Activated naive CD4-positive, alpha-beta T cell treated with anti-CD3 and anti-CD28 coated beads, Interleukin-2, amount 50 U/mL, for 24 hours (primary cell): Measurements from ENCODE around the gene KLF6.

Experiments used
- H3K27ac Mint-ChIP-seq: one replicate; pipeline ENCODE4 v1.8.0; 2021; ENCODE audit warnings: mild to moderate bottlenecking, mixed read lengths
- H3K27me3 Mint-ChIP-seq: one replicate; pipeline ENCODE4 v1.8.0; 2021; ENCODE audit warnings: mixed read lengths
- H3K36me3 Mint-ChIP-seq: one replicate; pipeline ENCODE4 v1.8.0; 2021; ENCODE audit warnings: mixed read lengths
- H3K4me1 Mint-ChIP-seq: one replicate; pipeline ENCODE4 v1.8.0; 2021; ENCODE audit warnings: mixed read lengths
- H3K4me3 Mint-ChIP-seq: one replicate; pipeline ENCODE4 v1.8.0; 2021; ENCODE audit warnings: mild to moderate bottlenecking, mixed read lengths
- H3K9me3 Mint-ChIP-seq: one replicate; pipeline ENCODE4 v1.8.0; 2021; ENCODE audit warnings: mixed read lengths

KLF6 gene

DNA sequence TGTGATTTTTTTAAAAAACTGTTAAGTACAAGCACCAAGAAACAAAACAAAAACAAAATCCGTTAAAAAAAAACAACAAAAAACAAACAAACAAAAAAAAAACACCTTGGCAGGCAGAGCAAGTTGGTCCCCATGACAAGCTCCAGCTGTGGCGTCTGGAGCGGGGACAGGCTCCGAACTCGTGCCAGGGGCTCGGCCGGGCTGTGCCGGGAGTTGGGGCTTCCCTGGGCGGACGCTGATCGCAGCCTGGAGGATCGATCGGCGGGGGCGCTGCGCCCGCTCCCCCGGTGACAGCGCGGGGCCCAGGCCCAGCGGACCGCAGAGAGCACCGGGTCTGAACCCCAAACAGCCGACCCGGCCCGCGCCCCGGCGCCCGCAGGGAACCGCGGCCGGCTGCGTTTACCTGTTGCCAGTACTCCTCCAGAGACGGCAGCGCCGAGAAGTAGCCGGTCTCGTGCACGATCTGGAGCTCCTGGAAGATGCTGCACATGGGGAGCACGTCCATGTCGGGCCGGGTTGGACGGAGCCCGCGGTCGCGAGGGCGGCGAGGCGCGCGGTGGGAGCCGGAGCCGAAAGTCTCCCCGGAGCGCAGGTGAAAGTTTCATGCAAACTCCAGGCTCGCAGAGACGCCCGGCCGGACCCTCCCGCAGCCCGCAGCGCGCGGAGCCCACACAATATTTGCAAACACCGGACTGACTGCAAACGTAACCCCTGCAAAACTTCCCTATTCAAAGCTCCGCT, at the start of gene KLF6:
TSS of gene KLF6 (minus strand) at position 700 of the 741 bp plus-strand sequence. CDS start at position 505, 195 bp downstream.
- H3K9me3 Mint-ChIP-seq, result no peaks in the 10 kb centered on the region
- H3K27ac Mint-ChIP-seq, result peak within 1 kb of the TSS; percentile 100
- no peaks in the 10 kb centered on the region for H3K27me3 Mint-ChIP-seq
- H3K4me1 Mint-ChIP-seq, result peaks cover 51% of the 10 kb centered on the region
- H3K4me3 Mint-ChIP-seq, result peak within 1 kb of the TSS; percentile 91
- H3K36me3 Mint-ChIP-seq, result peaks cover 40% of the 10 kb centered on the region

DNA sequence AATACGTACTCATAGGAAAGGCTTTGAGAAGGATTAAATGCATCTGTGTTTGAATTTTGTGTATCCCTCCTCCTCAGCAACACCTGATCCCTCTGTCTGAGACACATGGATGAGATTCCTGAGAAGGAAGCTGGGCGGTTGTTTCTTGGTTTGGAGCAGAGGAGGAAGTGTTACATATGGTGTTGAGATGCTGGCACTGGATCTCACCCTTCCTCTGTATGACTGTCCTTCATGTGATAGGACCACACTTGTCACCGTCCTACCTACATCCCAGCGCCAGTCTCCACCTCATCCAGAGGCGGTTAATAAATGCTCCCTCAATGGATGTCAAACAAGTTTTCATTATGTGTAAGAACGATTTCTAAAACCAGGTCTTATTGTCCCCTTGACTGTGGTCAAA, 49.4 kb upstream of the KLF6 start:
- peaks cover 41% of the 10 kb centered on the region for H3K4me1 Mint-ChIP-seq
- no peaks in the 10 kb centered on the region for H3K9me3 Mint-ChIP-seq
- H3K36me3 Mint-ChIP-seq, result no peaks in the 10 kb centered on the region
- no peaks in the 10 kb centered on the region for H3K27me3 Mint-ChIP-seq
- no peak overlapping the region for H3K4me3 Mint-ChIP-seq
- no peak overlapping the region for H3K27ac Mint-ChIP-seq

DNA sequence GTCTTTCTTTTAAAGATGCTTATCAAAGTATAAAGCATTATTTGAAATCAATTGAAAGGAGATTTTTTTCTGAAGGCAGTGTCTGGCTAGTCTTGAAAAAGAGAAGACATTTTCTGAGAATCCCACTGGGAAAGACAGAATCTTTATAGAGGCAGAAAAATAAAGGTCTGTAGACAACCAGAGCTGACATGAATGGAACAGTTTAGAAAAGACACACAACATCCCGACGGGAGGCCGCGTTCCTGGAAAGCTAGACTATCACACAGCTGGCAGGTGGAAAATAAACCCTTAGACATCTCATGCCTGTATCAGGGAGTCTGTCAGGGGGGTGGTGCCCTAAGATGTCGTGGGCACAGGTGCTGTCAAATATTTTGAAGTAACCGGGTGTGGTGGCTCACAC, 48.0 kb upstream of the KLF6 start:
- no peaks in the 10 kb centered on the region for H3K27me3 Mint-ChIP-seq
- no peak overlapping the region for H3K4me3 Mint-ChIP-seq
- H3K27ac Mint-ChIP-seq, result no peak overlapping the region
- no peaks in the 10 kb centered on the region for H3K9me3 Mint-ChIP-seq
- peaks cover 54% of the 10 kb centered on the region for H3K4me1 Mint-ChIP-seq
- no peaks in the 10 kb centered on the region for H3K36me3 Mint-ChIP-seq

DNA sequence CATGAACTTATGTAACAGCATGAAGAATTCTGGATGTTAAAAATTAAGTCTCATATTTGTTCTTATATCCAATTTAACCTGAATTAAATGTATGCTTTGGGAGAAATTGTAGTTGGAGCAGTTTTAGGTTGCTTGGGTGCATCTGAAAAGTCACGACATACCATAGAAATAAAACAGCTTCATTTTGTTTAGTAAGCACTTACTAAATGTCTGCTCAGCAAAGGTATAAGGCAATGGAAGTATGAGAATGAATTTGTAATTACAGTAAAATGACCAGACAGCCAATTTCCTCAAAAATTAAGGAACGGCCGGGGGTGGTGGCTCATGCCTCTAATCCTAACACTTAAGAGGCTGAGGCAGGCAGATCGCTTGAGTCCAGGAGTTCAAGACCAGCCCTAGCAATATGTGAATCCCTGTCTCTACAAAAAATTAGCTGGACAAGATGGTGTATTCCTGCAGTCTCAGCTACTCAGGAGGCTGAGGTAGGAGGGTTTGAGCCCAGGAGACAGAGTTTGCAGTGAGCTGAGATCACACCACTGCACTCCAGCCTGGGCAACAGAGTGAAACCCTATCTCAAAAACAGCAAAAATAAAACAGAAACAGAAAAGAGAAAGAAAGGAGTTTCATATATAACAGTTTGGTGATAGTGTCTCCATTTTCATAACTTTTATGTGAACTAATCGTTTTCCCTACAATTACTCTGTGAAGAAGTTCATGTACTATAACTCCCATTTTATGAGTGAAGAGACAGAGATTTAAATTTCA, 47.2 kb upstream of the KLF6 start:
- peaks cover 52% of the 10 kb centered on the region for H3K4me1 Mint-ChIP-seq
- H3K27ac Mint-ChIP-seq, result no peak overlapping the region
- H3K9me3 Mint-ChIP-seq, result no peaks in the 10 kb centered on the region
- H3K4me3 Mint-ChIP-seq, result no peak overlapping the region
- no peaks in the 10 kb centered on the region for H3K36me3 Mint-ChIP-seq
- H3K27me3 Mint-ChIP-seq, result no peaks in the 10 kb centered on the region

DNA sequence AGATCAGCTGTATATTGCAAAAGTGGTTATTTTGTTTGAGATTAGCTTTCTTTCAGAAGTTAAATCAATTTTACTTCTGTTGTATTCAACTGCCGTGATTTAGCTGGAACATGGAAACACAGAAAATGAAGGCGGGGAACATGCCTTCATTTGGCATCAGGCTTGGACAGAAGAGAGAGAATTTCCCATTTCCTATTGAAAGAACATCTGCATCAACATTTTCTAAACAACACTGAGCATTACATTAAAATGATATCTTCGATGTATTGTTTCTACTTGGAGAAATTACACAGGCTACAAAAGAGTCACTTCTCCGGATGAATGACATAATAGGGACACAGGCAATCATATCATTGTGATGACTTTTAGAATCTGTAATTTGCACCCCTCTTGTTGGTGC, 46.6 kb upstream of the KLF6 start:
- Mint-ChIP-seq H3K4me1 (peaks cover 49% of the 10 kb centered on the region), H3K9me3 (no peaks in the 10 kb centered on the region), H3K36me3 (no peaks in the 10 kb centered on the region), H3K27ac (no peak overlapping the region), H3K4me3 (no peak overlapping the region), H3K27me3 (no peaks in the 10 kb centered on the region)

DNA sequence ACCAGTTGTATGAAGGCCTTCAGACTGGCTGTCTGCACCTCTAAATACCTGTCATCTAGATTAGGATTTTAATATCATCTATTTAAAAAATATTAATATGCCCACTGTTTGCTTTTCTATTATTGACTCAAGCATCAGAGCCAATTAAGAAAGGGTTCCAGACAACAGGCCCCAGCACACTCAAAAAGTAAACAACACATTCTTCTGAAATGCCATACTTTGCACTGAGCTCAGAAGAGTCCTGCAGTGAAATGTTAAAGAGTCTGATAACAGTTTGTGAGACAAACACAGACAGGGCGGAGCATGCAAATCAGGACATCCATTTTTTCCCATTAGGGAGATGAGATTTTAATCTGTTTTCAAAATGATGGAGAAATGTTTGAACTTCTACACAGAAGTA, 45.9 kb upstream of the KLF6 start:
- Mint-ChIP-seq H3K27ac (no peak overlapping the region), H3K9me3 (no peaks in the 10 kb centered on the region), H3K4me3 (no peak overlapping the region), H3K27me3 (no peaks in the 10 kb centered on the region), H3K4me1 (peaks cover 45% of the 10 kb centered on the region), H3K36me3 (no peaks in the 10 kb centered on the region)

DNA sequence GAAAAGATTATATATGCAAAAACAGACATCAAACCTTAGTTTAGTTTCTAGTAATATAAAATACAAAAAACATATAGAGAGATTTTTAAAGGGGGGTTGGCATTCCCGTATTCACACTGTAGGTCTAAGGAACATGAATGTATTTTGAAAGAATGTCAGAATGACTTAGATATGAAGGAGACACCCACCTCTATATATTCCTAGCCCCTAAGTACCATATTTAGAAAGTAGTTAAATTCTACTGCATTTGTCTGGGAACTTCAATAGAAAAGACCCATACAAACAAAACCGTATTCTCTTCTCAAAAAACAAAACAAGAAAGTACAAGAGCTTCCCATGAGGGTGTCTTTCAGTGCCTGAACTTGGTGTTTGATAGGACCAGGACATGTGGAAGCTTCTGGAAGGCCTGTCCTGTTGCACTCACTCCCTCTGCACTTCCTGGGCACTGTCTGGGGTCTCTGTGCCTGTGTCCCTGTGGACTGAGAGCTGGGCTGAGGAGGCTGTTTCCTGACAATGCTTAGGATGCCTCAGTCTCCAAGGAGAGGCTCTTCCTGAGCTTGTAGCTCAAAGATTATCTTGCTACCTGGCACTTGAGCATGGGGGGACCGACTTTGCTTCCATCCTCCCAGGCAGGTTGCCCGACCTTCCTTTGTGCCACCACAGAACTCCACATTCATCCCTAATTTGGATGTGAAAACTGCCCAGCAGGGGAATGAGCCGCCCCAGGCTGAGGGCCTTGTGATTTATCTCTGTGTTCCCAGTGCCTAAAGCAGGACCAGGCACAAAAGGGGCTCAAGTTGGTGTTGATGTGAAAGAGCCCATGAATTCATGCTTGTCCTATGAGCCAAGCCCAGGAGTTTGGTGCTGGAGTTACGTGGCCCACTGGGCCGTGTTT, 44.4 kb upstream of the KLF6 start:
- Mint-ChIP-seq H3K4me3 (peak overlapping the region; percentile 73), H3K4me1 (peaks cover 40% of the 10 kb centered on the region), H3K27me3 (no peaks in the 10 kb centered on the region), H3K27ac (peak overlapping the region; percentile 91), H3K9me3 (no peaks in the 10 kb centered on the region), H3K36me3 (no peaks in the 10 kb centered on the region)

DNA sequence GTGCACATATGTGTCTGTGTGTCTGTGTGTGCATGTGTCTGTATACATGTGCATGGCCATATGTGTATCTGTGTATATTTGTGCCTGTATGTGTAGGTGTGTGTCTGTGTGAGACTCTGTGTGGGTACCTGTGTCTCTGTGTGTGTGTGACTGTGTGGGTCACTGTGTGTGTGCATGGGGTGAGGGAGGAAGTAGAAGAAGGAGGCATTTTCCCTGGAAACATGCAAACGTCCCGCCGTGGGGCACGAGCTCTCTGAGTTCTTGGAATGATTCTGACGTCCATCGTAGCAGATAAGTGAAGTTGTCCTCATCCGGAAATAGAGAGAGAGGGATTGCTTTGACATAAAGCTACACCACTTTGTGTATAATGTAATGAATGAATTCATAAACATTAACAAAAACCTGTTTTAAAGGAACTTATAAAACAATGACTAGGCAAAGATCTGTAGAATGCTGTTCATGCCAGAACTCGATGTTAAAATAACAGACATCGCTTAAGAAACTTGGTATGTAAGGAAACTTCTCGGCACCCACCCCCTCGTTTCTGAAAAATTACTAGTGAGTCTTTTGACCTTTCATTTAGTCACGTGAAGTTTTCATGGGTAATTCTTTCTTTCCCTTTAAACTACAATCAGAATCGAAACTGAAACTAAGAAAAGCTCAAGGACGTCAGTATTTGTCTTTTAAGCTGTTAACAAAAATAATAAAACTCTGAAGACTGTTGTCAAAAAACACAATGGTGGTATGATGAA, 43.6 kb upstream of the KLF6 start:
- Mint-ChIP-seq H3K27me3 (no peaks in the 10 kb centered on the region), H3K4me3 (peak overlapping the region; percentile 73), H3K9me3 (no peaks in the 10 kb centered on the region), H3K36me3 (no peaks in the 10 kb centered on the region), H3K4me1 (peaks cover 40% of the 10 kb centered on the region), H3K27ac (peak overlapping the region; percentile 91)

DNA sequence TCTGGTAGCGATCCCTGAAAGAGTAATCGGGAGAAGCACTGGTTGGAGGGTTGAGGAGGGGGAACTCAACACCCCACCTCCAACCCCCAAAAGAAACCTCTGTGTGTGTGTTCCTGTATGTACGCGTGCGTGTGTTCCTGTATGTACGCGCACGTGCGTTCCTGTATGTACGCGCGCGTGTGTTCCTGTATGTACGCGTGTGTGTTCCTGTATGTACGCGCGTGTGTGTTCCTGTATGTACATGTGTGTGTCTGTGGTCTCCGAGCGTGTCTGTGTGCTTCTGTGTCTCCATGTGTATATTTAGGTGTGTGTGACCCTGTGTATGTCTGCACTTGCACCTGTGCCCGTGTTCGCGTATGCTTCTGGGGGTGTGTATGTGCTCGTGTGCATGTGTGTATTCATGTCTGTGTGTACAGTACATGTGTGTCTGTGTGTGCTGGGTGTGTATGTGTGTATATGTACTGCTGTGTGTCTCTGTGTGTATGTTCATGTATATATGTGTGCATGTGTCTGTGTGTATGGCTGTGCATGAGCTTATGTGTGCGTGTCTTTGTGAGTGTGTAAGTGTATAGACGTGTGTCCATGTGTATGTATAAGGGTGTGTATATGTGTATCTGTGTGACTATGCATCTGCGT, 42.9 kb upstream of the KLF6 start:
- Mint-ChIP-seq H3K4me1 (peaks cover 39% of the 10 kb centered on the region), H3K9me3 (no peaks in the 10 kb centered on the region), H3K36me3 (no peaks in the 10 kb centered on the region), H3K27ac (peak overlapping the region; percentile 91), H3K27me3 (no peaks in the 10 kb centered on the region), H3K4me3 (peak overlapping the region; percentile 73)

DNA sequence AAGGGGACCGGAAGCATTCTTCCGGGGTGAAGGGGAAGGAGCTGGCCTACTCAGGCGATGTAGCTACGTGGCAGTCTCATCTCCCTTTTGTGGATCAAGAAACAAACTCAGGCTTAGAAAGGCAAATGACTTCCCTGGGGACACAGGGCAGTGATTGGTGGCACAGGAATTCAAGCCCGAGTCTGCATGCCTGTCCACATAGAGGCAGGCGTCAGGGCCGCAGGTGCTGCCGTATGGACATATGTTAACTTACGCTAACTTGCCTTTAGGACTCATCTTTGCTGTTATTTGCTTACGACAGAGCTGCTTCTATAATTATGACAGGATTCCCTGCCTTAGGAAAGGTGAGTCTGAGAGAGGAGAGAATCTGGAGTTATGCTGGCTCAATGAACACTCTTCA, 42.3 kb upstream of the KLF6 start:
- no peaks in the 10 kb centered on the region for H3K36me3 Mint-ChIP-seq
- H3K27me3 Mint-ChIP-seq, result no peaks in the 10 kb centered on the region
- H3K4me1 Mint-ChIP-seq, result peaks cover 33% of the 10 kb centered on the region
- no peak overlapping the region for H3K4me3 Mint-ChIP-seq
- H3K27ac Mint-ChIP-seq, result peak overlapping the region; percentile 12
- H3K9me3 Mint-ChIP-seq, result no peaks in the 10 kb centered on the region

DNA sequence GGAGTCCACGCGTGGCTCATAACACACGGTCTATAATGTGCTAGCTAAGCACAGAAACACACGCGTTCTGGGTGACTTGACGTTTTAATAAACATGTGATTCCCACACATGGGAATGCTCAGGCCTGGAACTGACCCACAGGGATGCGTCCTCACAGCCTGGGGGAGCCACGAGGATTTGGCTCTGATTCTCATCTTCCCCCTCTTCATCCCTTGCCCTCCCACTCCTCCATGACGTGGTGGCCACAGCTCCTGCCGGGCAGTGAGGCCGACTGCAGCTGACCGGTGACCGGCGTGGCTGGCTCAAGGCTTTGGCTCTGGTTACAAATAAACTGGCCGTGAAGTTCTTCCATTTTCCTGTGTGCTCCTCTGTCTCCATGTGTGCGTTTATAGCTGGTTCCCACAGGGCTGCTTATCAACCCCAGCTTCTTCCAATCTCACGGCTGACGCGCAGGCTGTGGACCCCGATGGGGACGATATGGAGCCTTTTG, 40.9 kb upstream of the KLF6 start:
- H3K4me3 Mint-ChIP-seq, result no peak overlapping the region
- H3K27ac Mint-ChIP-seq, result no peak overlapping the region
- H3K27me3 Mint-ChIP-seq, result no peaks in the 10 kb centered on the region
- H3K9me3 Mint-ChIP-seq, result no peaks in the 10 kb centered on the region
- H3K36me3 Mint-ChIP-seq, result no peaks in the 10 kb centered on the region
- H3K4me1 Mint-ChIP-seq, result peaks cover 32% of the 10 kb centered on the region

DNA sequence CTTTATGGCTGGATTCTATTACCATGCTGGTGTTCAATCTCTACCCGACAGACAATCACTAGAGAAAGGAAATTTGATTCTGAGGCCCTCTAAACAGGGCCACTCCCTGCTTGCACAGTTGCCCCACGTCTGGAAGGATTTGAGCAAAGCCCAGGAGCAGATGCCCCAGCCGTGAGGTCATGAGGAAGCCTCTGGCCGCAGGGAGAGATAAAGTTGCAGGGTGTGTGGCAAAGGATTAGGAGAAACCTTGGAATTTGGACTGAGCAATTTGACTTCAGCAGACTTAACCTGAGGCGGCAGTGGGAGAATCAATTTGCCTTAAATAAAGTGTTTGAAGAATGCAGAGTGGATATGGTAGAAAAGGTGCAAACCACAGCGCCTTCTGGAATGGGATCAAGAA, 40.2 kb upstream of the KLF6 start:
- peak overlapping the region; percentile 66 for H3K27ac Mint-ChIP-seq
- H3K36me3 Mint-ChIP-seq, result no peaks in the 10 kb centered on the region
- no peaks in the 10 kb centered on the region for H3K9me3 Mint-ChIP-seq
- H3K4me3 Mint-ChIP-seq, result no peak overlapping the region
- no peaks in the 10 kb centered on the region for H3K27me3 Mint-ChIP-seq
- peaks cover 32% of the 10 kb centered on the region for H3K4me1 Mint-ChIP-seq

DNA sequence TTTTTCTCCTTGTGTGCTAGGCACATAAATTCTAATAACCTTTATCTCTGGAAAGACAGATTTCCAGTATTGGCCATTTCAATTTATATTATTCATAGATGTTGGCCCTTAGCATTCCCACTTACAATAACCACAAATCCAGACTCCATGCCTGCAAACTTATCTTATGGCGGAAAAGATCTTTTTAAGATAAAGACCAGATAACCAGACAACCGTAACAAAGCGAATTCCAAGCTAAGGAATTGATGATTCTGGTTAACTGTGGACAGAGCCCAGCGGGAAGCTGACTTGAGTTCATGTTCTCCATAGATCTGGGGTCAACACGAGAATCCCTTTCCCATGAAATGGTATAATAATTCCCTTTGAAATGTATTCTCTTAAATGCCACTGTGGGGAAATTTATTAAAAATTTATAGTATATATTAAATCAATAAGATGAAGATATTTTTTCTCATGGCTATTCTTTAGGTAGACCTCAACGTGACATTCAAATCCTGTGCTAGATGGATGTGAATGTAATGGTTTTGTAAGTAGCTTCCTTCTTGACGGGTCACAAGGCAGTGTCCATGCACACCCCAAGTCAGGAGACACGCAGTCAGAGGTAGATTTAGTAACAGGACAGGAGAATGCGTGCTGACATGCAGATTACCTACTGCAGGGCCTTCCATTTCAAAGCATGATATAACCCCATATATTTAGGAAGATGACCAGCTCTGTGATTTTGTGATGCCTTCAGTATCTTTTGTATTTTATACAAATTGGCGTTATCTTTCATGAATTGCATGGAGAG, 37.7 kb upstream of the KLF6 start:
- Mint-ChIP-seq H3K9me3 (no peaks in the 10 kb centered on the region), H3K4me1 (peaks cover 10% of the 10 kb centered on the region), H3K27me3 (no peaks in the 10 kb centered on the region), H3K4me3 (no peak overlapping the region), H3K27ac (no peak overlapping the region), H3K36me3 (no peaks in the 10 kb centered on the region)

DNA sequence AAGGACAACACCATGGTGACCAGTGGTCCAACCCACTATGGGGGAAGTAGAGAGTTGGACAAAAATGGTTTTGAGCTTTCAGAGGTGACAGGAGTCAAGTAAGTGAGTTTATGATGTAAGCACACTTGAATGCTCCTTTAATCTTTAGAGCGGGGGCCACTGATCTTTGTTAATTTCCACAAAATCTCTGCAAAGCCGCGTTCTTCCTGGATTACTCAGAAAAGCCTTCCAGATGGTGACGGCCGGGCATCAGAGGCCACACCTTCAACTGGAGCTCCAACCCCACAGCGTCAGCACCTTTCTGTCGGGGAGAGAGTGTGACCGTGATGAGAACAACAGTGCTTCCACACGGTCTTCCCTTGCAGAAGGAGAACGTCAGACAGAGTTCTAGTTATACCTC, 35.2 kb upstream of the KLF6 start:
- Mint-ChIP-seq H3K27ac (no peak overlapping the region), H3K4me1 (peaks cover 4% of the 10 kb centered on the region), H3K27me3 (no peaks in the 10 kb centered on the region)

More for the DNA sequence above, 35.2 kb upstream of the KLF6 start:
- no peaks in the 10 kb centered on the region for H3K36me3 Mint-ChIP-seq
- H3K4me3 Mint-ChIP-seq, result no peak overlapping the region
- no peaks in the 10 kb centered on the region for H3K9me3 Mint-ChIP-seq
